ENCODE measurements around the gene CCDC40. TPM values are rescaled to one million over a fixed set of nuclear protein-coding genes. Genes with fewer than 3 reads are reported as not detected.

CCDC40 gene
- total and polyA plus RNA-seq, 2 of the 13 experiments (the other 11 are each of a cell fraction or from before 2014, with no cell fraction given): 4.1 to 5.5 TPM

DNA sequence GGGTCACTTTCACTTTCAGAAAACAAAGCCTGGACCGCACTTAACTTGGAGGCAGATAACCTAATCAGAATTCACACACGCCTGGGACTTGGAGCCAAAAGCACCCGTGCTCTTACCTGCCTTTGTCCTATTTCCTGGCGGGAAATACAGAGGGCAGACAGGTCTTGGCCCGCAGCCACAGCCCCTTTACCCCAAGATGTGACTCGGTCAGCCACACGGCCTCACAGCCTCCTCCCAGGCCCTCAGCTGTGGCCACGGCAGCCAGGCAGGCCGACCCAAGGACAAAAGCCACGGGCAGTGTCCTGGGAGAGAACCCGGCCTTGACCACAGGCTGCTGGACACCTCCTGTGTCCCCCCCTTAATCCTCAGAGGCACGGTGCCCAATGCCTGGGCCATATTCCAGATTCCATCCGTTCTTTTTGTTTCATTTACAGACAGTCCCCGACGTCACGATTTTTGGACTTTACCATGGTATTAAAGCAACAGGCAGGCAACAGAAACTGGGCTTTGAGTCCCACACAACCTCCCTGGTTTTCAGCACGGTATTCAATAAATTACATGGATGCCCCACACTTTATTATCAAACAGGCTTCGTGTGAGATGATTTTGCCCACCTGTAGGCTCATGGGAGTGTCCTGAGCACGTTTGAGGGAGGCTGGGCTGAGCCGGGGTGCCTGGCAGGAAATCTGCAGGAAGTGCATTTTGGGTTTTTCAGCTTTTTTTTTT is 34.8 kb downstream of the CCDC40 start:
- WGBS (ENCODE audit: low lambda C conversion rate): 2% methylated on average over 18 of the region's 20 CpGs
- BruUV-seq (replicated peaks): no TSS peak
- Histone ChIP-seq H3K4me2 (ENCODE audit: low read depth, low read length) (peak overlapping the region; percentile 92), H2AFZ (ENCODE audit: low read length) (peak overlapping the region; percentile 62), H3K9ac (ENCODE audit: insufficient read depth, low read depth, low read length) (peak overlapping the region; percentile 65), H3K36me3 (replicated peaks in 1 of 2; ENCODE audit: control insufficient read depth in 1 of 2, insufficient read depth in 2 of 2, low read length in 2 of 2) (no peaks in the 10 kb centered on the region), H4K20me1 (ENCODE audit: insufficient read depth, low read length) (no peaks in the 10 kb centered on the region), H3K27ac (ENCODE audit: extremely low read length, insufficient read depth, low read length) (no peak overlapping the region), H3K79me2 (ENCODE audit: insufficient read depth, low read length) (no peaks in the 10 kb centered on the region), H3K9me3 (ENCODE audit: low read length) (no peaks in the 10 kb centered on the region), H3K4me3 (replicated peaks in 1 of 3; ENCODE audit: insufficient read depth in 1 of 3, low read depth in 2 of 3, low read length in 3 of 3) (peak overlapping the region; percentile 60 to 72 (median 62)), H3K4me1 (ENCODE audit: insufficient read depth, low read length) (peaks cover 43% of the 10 kb centered on the region), H3K27me3 (ENCODE audit: control insufficient read depth in 1 of 2, insufficient read depth in 2 of 2, low read length in 2 of 2) (no peaks in the 10 kb centered on the region; a peak in 1 of 5 replicates)
- DNase-seq (ENCODE audit: low spot score) (peak; percentile 43), ATAC-seq (peak; percentile 64), FAIRE-seq (no peak)
- in situ Hi-C loops (cut with HindIII; ENCODE audit: extremely low pct_ligation_motif_present, low pct_unique_long_range_greater_than_20kb) (no loop called here), intact Hi-C loops (cut with micrococcal nuclease; ENCODE audit: unreplicated experiment) (loop anchor here (5.0 kb wide), 1 partner anchor 34 kb away; the partner anchor contains the start of genes CCDC40 and TBC1D16)
- ChIA-PET POLR2A (interaction anchor here (1.0 to 1.3 kb wide), 2 partner anchors 30 to 261 kb away, joined by 3 to 4 read pairs; partner anchors contain the start of gene GAA), CTCF (ENCODE audit: low intra/inter-chr PET ratio, low total read pairs) (no interaction called here)
- TF ChIP-seq ZNF605 (CRISPR knock-in tag; IDR thresholded peaks at IDR 0.05): peak; percentile 71; the same call in 1 of the 2 replicates
- TF ChIP-seq, protein P1, sequence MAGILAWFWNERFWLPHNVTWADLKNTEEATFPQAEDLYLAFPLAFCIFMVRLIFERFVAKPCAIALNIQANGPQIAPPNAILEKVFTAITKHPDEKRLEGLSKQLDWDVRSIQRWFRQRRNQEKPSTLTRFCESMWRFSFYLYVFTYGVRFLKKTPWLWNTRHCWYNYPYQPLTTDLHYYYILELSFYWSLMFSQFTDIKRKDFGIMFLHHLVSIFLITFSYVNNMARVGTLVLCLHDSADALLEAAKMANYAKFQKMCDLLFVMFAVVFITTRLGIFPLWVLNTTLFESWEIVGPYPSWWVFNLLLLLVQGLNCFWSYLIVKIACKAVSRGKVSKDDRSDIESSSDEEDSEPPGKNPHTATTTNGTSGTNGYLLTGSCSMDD (CRISPR knock-in tag; IDR thresholded peaks at IDR 0.05): no peak
- TF ChIP-seq SALL1 (CRISPR knock-in tag; IDR thresholded peaks at IDR 0.05): peak; percentile 38
- TF ChIP-seq ZSCAN22 (CRISPR knock-in tag; IDR thresholded peaks at IDR 0.05): no peak
- TF ChIP-seq PHF8 (CRISPR knock-in tag; IDR thresholded peaks at IDR 0.05): peak; percentile 72
- TF ChIP-seq ZNF446 (CRISPR knock-in tag; IDR thresholded peaks at IDR 0.05): no peak
- TF ChIP-seq ZBTB7B (CRISPR knock-in tag; IDR thresholded peaks at IDR 0.05): peak; percentile 18; the same call in 1 of the 2 replicates
- 0 out of 2 replicates have a peak, but pooled peaks have one; percentile 63 for TF ChIP-seq ZNF761 (CRISPR knock-in tag; conservative IDR thresholded peaks at IDR 0.05)
- TF ChIP-seq HIVEP1 (CRISPR knock-in tag; IDR thresholded peaks at IDR 0.05): no peak
- TF ChIP-seq DPF2 (CRISPR knock-in tag; IDR thresholded peaks at IDR 0.05; ENCODE audit: borderline replicate concordance, low read depth): no peak; the same call in 1 of the 2 replicates
- TF ChIP-seq, protein P2, sequence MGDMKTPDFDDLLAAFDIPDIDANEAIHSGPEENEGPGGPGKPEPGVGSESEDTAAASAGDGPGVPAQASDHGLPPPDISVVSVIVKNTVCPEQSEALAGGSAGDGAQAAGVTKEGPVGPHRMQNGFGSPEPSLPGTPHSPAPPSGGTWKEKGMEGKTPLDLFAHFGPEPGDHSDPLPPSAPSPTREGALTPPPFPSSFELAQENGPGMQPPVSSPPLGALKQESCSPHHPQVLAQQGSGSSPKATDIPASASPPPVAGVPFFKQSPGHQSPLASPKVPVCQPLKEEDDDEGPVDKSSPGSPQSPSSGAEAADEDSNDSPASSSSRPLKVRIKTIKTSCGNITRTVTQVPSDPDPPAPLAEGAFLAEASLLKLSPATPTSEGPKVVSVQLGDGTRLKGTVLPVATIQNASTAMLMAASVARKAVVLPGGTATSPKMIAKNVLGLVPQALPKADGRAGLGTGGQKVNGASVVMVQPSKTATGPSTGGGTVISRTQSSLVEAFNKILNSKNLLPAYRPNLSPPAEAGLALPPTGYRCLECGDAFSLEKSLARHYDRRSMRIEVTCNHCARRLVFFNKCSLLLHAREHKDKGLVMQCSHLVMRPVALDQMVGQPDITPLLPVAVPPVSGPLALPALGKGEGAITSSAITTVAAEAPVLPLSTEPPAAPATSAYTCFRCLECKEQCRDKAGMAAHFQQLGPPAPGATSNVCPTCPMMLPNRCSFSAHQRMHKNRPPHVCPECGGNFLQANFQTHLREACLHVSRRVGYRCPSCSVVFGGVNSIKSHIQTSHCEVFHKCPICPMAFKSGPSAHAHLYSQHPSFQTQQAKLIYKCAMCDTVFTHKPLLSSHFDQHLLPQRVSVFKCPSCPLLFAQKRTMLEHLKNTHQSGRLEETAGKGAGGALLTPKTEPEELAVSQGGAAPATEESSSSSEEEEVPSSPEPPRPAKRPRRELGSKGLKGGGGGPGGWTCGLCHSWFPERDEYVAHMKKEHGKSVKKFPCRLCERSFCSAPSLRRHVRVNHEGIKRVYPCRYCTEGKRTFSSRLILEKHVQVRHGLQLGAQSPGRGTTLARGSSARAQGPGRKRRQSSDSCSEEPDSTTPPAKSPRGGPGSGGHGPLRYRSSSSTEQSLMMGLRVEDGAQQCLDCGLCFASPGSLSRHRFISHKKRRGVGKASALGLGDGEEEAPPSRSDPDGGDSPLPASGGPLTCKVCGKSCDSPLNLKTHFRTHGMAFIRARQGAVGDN (CRISPR knock-in tag; IDR thresholded peaks at IDR 0.05): peak; percentile 94
- no peak for TF ChIP-seq JARID2 (CRISPR knock-in tag; IDR thresholded peaks at IDR 0.05; ENCODE audit: insufficient replicate concordance)
- TF ChIP-seq, protein P3, sequence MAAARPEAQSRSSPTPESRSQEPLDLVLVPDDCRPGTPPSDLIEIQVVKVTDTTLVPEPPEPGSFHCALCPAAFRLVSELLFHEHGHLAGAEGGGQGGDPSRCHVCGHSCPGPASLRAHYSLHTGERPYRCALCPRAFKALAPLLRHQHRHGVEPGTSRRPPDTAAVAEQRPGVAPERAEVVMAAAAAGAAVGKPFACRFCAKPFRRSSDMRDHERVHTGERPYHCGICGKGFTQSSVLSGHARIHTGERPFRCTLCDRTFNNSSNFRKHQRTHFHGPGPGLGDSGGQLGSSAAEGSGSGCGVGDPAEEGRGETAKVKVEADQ (CRISPR knock-in tag; IDR thresholded peaks at IDR 0.05; ENCODE audit: borderline replicate concordance): peak; percentile 89; the same call in 1 of the 2 replicates
- peak; percentile 48 for TF ChIP-seq SALL2 (CRISPR knock-in tag; IDR thresholded peaks at IDR 0.05)
- TF ChIP-seq MAFG (CRISPR knock-in tag; IDR thresholded peaks at IDR 0.05): no peak
- TF ChIP-seq POLR2AphosphoS2 (IDR thresholded peaks at IDR 0.05; ENCODE audit: low read depth, low read length): no peak
- no peak for TF ChIP-seq ZFP90 (CRISPR knock-in tag; IDR thresholded peaks at IDR 0.05; ENCODE audit: borderline replicate concordance)
